WTC11 (cell line): Measurements from ENCODE around the gene LLGL2.

Source experiments
- ATF3 ChIP-seq: sonication (generic); formaldehyde crosslinking; conservative IDR thresholded peaks from 2 replicates; pipeline ENCODE4 v1.8.1; 2022; ENCODE audit warnings: mild to moderate bottlenecking, missing genetic modification reagents
- CDX4 ChIP-seq: fragments of 250-450 bp; sonication (Bioruptor Pico); IDR thresholded peaks from 2 replicates; pipeline ENCODE4 v1.9.0; 2021; ENCODE audit warnings: moderate library complexity, mild to moderate bottlenecking, inconsistent platforms, borderline replicate concordance
- CREB1 ChIP-seq: sonication (generic); formaldehyde crosslinking; IDR thresholded peaks from 2 replicates; pipeline ENCODE4 v1.8.0; 2023; ENCODE audit warnings: mild to moderate bottlenecking, missing genetic modification reagents
- CTCF ChIP-seq: fragments of 200-600 bp; IDR thresholded peaks from 2 replicates; pipeline ENCODE4 v1.8.0; 2022; ENCODE audit warnings: antibody characterized with exemption
- JAZF1 ChIP-seq: fragments of 250-450 bp; sonication (Bioruptor Pico); IDR thresholded peaks from 2 replicates; pipeline ENCODE4 v1.9.0; 2021; ENCODE audit warnings: moderate library complexity, mild to moderate bottlenecking, inconsistent platforms
- JUN ChIP-seq: sonication (generic); formaldehyde crosslinking; IDR thresholded peaks from 2 replicates; pipeline ENCODE4 v1.8.0; 2023; ENCODE audit warnings: mild to moderate bottlenecking, missing genetic modification reagents
- NFYB ChIP-seq: sonication (generic); formaldehyde crosslinking; conservative IDR thresholded peaks from 2 replicates; pipeline ENCODE4 v1.8.0; 2022; ENCODE audit warnings: low read depth, missing genetic modification reagents
- NR2C2 ChIP-seq: sonication (generic); formaldehyde crosslinking; IDR thresholded peaks from 2 replicates; pipeline ENCODE4 v1.8.0; 2022; ENCODE audit warnings: mild to moderate bottlenecking, missing genetic modification reagents
- USF2 ChIP-seq: sonication (generic); formaldehyde crosslinking; IDR thresholded peaks from 2 replicates; pipeline ENCODE4 v1.8.1; 2023; ENCODE audit warnings: mild to moderate bottlenecking, missing genetic modification reagents, moderate library complexity
- ZNF512 ChIP-seq: sonication (generic); formaldehyde crosslinking; IDR thresholded peaks from 2 replicates; pipeline ENCODE4 v1.8.1; 2022; ENCODE audit warnings: missing genetic modification reagents, borderline replicate concordance
- TF ChIP-seq, protein P1 (sequence below): sonication (generic); formaldehyde crosslinking; IDR thresholded peaks from 2 replicates; pipeline ENCODE4 v1.8.0; 2022; ENCODE audit warnings: mild to moderate bottlenecking, missing genetic modification reagents
- TF ChIP-seq, protein P2 (sequence below): sonication (generic); formaldehyde crosslinking; IDR thresholded peaks from 2 replicates; pipeline ENCODE4 v1.8.0; 2023; ENCODE audit warnings: missing genetic modification reagents
- TF ChIP-seq, protein P3 (sequence below): sonication (generic); formaldehyde crosslinking; IDR thresholded peaks from 2 replicates; pipeline ENCODE4 v1.8.1; 2022; ENCODE audit warnings: mild to moderate bottlenecking, moderate library complexity, missing genetic modification reagents

GRCh38 chr17:75514919-75515495, 10.5 kb upstream of the LLGL2 start:
- TF ChIP-seq USF2 (CRISPR knock-in tag) (0 out of 2 replicates have a peak, but pooled peaks have one; percentile 4), CTCF (no peak), JAZF1 (CRISPR knock-in tag) (no peak), NR2C2 (CRISPR knock-in tag) (no peak), ZNF512 (CRISPR knock-in tag) (no peak), NFYB (CRISPR knock-in tag) (0 out of 2 replicates have a peak, but pooled peaks have one; percentile 18), CDX4 (no peak), CREB1 (no peak), JUN (no peak), ATF3 (CRISPR knock-in tag) (no peak)
- TF ChIP-seq, protein P1, sequence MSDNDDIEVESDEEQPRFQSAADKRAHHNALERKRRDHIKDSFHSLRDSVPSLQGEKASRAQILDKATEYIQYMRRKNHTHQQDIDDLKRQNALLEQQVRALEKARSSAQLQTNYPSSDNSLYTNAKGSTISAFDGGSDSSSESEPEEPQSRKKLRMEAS (CRISPR knock-in tag) = no peak
- TF ChIP-seq, protein P2, sequence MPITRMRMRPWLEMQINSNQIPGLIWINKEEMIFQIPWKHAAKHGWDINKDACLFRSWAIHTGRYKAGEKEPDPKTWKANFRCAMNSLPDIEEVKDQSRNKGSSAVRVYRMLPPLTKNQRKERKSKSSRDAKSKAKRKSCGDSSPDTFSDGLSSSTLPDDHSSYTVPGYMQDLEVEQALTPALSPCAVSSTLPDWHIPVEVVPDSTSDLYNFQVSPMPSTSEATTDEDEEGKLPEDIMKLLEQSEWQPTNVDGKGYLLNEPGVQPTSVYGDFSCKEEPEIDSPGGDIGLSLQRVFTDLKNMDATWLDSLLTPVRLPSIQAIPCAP (CRISPR knock-in tag) = no peak
- TF ChIP-seq, protein P3, sequence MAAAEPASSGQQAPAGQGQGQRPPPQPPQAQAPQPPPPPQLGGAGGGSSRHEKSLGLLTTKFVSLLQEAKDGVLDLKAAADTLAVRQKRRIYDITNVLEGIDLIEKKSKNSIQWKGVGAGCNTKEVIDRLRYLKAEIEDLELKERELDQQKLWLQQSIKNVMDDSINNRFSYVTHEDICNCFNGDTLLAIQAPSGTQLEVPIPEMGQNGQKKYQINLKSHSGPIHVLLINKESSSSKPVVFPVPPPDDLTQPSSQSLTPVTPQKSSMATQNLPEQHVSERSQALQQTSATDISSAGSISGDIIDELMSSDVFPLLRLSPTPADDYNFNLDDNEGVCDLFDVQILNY (CRISPR knock-in tag) = no peak
